GM03348 (cell line): ENCODE data around the gene ITPKB.
"Not testable (repeated sequence)": the region's sequence is repeated elsewhere in the genome, so short reads cannot be mapped to it uniquely, and the experiment has no call there.

Experiments
- DNase-seq: peaks from one replicate; pipeline ENCODE4 v3.0.0; 2012; ENCODE audit warnings: low spot score

ITPKB gene

DNA sequence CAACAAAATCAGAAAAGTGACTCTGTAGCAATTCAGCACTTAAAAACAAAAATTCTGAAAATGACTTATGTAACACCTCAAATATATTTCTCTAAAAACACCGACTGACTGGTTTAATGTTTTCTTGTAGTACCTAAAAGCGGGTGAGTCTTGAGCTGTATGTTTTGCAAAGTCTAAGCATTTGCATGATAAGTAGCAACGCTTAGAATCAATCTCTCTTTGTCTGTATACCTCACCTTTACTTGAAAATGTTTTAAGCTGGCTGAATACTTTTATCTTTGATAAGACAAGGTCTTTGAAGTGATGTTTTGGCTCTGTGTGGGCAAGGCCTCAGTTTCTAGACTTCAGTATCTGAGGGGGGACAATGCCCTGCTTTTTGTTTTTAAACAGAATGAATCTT lies 8.2 kb downstream of the ITPKB start:
- no peak for DNase-seq

DNA sequence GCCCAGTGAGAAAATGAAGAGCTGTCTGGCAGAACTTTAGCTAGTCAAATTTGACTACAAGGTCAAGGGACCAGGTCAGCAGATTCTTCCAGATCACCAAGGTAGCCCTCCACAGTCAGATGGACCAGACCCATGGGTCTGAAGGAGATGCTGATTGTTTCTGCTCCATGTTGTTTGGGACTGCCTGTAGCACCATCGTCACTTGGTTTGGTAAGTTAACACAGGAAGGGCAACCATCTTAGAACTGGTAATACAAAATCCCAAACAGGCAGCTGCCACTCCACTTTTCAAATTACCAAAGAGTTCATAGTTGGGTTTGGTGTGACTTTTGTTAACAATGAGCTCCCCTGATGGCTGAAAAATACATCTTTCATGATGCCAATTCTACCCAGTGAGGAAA lies 9.0 kb downstream of the ITPKB start:
- DNase-seq: no peak

DNA sequence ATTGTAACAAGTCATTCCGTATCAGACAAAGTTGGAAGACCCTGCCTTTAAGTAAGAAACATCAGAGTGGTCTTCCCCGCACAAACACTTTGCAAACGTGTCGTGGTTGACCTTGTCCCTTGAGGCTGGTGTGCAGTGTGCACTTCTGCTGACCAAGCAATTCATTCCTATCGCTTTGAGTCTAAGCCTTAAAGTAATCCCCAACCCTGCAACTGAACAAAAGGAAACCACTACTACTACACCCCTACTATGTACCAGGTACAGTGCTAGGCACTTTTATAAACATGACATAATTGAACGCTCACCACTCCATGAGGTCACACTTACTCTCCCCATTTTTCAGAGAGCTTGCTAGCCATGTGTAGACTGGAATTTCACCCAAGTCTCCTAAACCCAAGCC lies 10.6 kb downstream of the ITPKB start:
- no peak for DNase-seq

DNA sequence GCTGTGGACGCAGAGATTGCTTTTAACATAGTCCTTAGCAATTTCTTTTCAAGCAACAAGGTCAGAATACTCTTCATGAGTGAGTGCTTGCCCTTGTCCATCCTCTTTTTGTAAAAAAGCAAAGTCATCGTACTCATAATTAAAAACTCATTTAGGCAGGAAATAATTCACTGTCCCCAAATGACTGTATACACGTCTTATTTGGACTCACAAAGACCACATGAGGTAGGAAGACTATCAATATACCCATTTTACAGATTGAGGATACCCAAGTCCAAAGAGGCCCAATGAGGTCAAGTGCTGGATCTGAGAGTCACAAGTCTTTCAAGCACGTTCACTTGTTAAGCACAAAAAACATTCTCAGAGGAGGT lies 13.2 kb downstream of the ITPKB start:
- no peak for DNase-seq

DNA sequence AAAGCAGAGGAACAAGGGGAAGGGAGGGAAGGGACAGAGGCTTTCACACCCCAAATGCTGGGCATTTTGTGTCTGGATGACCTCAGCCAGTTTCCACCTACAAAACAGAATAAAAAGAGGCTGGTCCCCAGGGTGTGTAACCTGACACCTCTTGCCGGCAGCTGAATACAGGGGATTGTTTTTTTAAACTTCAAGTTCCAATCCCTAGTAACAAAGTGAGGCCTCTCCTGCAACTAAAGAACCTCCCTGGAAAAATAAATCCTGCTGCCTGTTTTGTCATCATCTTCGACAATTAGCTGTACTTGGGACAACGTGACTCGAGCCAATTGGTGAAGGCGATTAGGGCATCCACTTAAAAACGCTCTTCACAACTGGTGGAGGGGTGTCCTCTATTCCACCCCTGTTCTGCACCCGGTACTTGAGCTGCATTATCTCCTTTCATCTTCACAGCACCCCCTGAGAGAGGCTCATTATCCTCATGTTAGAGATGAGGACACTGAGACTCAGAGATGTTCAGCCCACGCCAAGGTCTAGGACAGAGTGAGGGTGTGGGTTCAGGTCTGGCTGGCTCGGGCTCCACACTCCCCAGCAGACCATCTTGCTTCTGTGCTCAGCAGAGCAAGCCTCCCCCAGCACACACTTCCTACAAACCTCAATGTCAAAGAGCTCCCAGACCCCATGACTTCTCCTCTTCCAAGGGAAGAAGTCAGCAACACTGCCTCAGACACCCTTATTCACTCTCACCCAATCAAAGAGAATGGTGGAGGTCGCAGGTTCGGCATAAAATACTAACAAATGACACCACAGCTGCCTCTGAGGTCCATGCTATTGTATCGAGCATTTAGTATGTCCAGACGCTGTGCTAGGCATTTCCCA lies 15.2 kb downstream of the ITPKB start:
- peak; percentile 73 for DNase-seq

DNA sequence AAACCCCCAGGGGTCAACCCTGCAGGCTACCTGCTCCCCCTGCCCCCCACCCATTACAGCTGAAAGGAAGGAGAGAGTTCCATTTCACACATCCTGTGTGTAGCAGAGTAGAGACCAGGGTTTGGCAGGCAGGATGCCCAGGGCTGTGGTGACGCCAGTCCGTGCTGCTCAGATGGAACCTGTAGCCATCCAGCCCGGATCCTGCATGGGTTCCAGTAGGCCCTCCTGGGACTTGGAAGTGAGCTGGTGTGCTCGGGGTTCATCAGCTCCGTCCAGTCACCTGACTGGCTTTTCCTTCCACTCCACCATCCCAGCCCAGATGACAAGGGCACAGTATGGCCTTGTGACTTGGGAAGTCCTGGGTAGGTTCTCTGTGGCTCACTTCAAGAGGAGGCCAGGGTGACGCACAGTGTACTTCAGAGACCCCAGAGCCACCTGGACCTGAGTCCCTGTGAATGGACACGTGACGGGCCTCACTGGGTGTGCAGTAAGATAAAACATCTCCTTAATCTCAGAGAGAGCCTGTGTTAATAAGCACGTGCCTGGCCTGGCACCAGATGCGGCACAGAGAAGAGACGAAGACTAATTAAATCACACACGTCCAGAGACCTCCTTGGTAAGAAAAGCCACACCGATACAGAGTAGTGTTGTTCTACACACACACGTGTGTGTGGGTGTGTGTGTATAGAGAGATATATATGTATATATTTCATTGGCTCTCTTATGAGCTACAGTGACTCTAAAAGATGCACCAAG lies 16.0 kb downstream of the ITPKB start:
- no peak for DNase-seq

DNA sequence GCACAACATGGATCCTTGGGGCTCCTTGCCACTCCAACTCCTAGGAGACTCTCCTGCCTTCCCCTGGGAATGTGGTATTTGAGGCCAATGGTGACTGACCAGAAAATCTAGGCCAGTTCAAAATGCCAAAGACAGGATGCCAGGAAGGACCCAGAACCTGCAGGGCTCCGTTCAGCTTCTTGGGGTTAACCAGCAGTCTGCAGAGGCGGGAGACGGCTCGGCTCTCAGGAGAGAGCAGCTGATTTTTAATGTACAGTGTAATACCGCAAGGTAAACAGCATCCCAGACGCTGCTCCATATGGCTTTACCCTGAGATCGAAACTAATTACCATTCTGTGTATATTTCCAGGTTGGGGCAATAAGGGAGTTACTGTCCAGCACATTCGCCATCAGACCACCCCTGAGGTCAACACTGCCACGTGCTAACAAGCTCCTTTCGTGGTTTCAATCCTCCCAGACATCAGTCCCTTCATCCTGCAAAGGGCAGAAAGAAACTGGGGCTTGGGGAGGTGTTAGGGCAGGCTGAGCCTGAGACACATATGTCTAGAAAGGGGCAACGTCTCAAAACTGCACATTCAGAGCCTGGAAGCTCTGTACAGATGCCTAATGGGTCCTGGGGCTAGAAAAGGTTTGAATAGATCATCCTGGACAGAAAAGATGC lies 16.7 kb downstream of the ITPKB start:
- no peak for DNase-seq

DNA sequence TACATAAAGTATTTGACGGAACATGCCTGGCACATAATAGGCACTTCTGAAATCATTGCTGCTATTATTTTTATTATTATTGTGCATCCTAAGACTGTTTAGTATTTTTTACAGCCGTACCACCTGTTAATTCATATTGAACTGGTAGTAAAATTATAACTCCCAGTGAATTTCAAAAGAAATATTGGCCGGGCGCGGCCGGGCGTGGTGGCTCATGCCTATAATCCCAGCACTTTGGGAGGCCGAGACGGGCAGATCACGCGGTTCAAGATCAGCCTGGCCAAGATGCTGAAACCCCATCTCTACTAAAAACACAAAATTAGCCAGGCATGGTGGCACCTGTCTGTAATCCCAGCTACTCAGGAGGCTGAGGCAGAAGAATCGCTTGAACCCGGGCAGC lies 18.5 kb downstream of the ITPKB start:
- not testable (repeated sequence) for DNase-seq

DNA sequence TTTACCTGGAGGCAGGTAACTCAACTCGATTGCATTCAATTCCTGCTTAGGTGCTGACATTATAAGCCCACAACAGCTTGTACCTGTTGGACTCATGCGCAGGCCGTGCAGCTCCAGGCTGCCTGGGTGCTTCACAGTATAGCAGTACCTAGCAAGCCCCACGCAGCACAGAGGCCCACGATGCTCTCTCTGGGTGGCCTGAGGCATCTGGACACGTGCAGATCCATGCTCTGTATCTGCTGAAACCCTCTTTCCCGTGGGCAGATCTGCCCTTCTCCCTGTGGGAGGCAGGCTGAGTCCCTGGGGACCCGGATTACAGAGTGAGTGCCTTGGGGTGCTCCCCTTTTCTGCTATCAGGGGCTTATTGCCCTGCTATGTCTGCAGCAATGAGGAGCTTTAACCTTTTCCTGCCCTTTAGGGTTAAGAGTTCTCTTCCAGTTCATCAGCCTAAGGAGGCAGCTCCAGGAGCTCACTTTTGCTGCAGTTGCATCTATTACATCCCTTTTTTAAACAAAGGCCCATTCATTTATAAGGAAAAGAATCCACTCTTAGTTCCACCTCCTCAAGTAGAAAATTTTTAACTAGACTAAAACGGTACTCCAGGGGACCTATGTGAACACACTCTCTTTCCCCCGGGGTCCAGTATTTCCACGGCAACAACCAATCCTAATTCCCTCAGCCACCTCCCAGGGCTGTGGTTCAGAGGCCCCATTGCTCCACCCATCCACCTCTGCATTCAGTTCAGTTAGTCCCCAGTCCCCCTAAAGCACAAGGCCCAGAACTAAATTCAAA lies 19.3 kb downstream of the ITPKB start:
- DNase-seq: no peak

DNA sequence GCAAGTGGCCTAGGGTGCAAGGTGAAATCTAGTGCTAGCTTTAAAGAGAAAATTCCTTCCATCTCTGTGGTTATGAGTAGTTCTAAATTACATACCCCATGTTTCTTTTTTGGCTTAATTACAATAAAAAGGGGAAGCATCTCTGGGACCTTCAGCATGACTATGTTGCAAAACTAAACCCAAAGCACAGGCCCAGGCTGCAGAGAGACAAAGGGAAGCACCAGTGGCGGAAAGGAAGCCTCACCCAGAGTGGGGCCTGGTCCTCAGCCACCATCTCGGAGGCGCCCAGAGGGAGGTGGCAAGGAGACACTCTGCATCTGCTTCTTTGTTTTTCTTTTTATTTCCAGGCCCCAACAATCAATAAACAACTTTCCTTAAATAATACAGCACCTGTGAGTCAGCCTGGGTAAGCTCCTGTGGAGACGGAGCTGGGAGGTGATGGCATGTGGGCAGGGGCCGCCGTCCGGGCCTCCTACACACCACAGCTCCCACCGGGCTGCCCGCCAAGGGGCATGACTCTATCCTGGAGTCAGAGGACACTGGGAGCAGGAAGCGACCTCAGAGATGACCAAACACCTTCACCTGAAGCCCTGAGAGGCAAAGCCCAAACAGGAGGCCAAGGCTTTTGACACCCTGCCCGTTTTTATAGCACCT lies 21.7 kb downstream of the ITPKB start:
- no peak for DNase-seq

DNA sequence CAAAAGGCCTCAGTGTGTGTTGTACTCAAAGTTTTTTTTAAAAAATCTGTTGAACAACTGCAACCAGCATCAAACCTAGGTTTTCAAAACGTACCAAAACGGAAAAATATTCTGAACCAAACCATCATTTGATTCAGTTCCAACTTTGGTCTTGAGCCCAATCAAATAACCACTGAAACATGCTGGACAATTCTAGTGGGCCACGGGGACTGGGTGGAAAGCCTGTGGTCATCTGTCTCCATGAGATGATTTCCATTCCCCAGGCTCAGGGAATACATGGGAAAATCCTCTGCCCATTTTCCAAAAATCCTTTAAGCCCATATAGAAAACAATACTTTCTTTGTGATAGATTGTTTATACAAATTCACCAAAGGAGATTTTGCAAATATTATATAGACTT lies 22.5 kb downstream of the ITPKB start:
- DNase-seq: no peak

DNA sequence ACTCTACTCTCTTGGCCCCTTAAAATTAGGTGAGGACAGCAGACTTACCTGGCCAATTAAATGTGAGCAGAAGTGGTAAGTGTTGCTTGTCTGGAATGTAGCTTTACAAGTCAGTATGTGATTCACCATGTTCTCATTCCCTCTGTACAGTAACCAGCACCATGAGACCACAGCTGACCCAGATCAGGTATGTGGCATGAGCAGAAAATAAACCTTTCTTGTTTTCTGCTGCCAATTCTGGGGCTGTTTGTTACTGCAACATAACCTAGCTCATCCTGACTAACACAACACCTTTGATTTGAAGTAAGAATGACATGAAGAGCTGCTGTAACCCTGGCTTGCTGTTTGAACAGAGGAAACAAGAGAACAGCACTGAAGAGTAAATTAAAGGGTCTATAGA lies 24.9 kb downstream of the ITPKB start:
- DNase-seq: no peak

DNA sequence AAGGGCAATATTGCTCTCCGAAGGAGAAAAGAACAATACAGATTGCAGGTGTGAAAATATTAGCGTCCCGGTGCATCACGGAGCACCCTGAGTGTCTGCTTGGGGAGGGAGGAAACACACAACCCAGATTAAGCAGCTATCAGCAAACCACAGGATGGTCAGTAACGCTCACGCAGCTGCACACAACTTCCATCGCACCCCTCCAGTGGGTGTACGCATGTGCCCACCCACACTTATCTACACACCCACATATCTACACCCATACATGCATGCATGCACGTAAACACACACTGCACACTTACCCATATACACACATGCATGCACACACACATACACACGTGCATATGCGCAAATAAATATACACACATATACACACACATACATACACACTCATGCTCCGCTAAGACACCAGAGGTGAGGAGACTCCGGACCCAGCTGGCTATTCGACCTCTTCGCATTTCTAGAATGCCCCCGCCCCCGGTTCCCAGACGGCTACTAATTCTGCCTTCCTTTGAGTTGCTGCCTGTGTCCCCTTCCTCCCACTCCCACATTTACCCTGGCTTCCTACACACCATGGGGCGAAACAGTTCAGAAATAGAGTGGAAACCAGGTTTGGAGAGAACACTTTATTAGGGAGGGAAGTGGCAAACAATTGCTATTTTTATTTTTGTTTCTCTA lies 26.2 kb downstream of the ITPKB start:
- DNase-seq: no peak

DNA sequence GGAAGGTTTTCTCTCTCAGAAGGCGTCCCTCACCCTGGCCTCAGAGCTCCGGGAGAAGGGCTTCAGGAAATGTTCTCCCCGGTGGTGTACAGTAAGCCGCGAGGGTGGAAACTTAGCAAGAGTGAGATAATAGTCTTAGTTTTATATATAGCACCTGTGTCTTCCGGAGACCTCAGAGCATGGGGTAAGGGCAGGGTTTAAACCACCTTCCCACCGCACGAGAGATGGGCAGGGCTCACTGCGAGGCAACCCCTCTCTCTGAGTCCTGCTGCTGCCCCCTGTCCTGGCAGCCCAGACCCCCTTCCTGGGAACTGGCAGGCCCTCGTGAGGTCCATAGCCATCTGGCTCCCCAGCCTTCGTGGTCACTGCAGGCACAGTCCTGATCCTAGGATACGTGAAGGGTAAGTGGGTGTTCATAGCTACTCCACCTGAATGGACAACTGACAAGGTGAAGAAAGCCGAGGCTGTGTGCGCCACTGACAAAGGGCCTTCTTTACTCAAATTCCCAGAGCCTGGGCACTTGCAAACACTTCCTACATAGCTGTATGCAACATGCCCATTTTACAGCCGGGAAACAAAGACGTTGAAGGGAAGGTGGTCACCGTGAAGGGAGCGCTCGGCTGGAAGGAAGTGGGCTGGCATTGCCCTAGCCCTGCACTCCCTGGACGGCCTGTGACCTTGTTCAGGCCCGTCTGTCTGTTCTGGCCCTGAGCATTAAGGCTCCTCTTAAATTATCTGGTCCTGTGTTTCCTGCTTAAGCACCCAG lies 26.9 kb downstream of the ITPKB start:
- no peak for DNase-seq

DNA sequence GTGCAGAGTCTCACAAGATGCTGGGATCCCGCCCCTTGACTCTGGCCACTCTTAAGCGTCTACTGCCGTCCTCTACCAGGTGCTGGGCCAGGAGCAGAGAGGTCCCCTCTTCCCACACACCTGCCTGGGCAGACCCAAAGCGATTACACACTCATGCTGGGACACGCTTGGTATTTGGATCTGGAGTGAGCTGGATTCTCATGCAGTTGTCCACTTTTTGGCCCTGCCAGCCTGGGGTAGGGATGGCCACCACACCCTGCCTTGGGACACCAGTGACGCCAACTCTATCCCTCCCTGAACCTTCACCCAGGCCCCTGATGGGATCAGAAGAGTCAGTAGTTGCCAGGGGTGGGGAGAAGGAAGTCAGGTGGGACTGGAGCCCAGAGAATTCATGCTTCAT lies 28.6 kb downstream of the ITPKB start:
- DNase-seq: no peak

DNA sequence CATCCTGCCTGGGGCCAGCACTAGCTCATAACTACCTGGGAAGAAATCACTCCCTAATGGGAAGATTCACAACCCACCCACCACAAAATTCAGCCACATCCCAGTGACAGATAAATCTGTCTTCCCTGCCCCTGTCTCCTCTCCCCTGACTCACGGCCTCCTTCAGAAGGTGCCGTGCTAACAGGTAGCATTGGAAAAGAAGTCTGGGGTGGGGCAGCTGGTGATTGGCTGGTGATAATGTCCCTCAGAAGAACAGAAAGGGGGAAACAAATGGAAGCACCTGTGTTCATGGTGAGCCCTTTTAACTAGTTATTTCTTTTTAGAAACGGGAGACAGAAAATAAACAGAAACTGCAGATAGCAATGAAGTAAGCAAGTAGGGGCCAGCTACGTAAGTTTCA lies 29.1 kb downstream of the ITPKB start:
- no peak for DNase-seq

DNA sequence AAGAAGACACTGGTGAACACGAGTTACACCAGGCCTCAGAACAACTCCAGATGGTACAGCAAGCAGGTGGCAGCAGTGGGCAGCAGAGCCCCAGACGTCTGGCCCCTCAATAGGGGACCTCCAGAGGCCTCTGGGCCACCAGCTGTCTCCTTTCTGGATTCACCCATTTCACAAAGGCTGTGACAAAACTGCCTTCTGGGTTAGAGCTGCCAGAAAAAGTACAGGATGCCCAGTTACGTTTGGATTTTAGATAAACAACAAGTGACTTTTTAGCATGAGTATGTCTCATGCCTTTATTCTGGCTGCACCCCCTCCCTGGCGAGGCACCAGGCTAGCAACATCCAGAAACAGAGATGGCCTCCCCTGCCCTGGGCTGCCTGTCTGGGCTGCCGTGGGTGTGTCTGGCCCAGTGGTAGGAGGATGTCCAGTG lies 30.1 kb downstream of the ITPKB start:
- DNase-seq: no peak

DNA sequence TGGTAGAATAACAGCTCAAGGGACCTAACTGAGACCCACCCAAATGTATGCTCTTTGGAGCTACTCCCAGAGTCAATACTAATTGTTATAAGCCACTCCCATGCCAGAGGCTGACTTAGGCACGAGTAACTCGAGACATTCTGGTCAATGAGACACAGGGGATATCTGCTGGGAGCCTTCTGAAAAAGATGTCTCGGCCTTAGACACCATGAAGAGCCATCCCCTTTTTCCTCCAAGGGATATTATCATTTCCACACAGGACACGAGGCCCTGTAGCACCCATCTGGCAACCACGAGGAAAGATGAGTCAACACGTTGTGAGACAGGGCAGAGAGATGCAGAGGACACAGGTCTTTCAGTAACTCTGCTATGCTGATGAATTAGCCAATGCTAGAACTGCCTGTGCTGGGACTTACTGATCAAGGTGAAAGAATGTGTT lies 30.7 kb downstream of the ITPKB start:
- DNase-seq: peak; percentile 89

DNA sequence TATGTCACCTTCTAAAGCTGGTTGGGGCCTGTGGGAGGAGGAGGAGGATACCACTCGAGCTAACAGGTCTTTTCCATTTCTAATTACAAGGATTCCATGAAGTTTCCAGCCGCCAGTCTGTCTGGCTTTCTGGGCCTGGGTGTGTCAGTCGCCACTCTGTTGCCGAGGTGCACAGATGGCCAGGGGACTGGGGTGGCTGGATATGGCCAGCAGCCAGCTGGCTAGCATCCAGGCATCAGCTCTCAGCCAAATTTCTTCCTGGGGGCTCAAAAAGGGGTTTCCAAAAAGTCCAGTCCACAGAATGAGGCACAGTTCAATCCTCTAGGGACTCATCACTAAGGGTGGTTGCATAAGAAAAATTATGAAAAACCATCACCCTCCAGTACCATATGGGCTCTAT lies 32.4 kb downstream of the ITPKB start:
- no peak for DNase-seq
